Activated T-cell treated with anti-CD3 and anti-CD28 coated beads, Interleukin-2, amount 50 U/mL, for 1 hour (primary cell): ENCODE measurements around the gene TEX44.

Experiments
- DNase-seq: peaks from one replicate; pipeline ENCODE4 v3.0.0-alpha.2; 2020

TEX44 gene

GRCh38 chr2:231611273-231612108 is 18.8 kb downstream of the TEX44 start:
- DNase-seq: peak; percentile 24

- DNase-seq: peak; percentile 23
These were observed 19.4 kb downstream of the TEX44 start for GRCh38 chr2:231612109-231612455.

- DNase-seq: peak; percentile 88
These were observed 20.0 kb downstream of the TEX44 start for GRCh38 chr2:231612456-231613330.

GRCh38 chr2:231613331-231613662 is 20.6 kb downstream of the TEX44 start:
- no peak for DNase-seq

GRCh38 chr2:231613663-231614558 is 21.2 kb downstream of the TEX44 start:
- peak; percentile 73 for DNase-seq

- DNase-seq: no peak
These were observed 21.9 kb downstream of the TEX44 start for GRCh38 chr2:231614559-231615057.

- DNase-seq: peak; percentile 25
These were observed 22.5 kb downstream of the TEX44 start for GRCh38 chr2:231615058-231615671.

- DNase-seq: no peak
These were observed 23.6 kb downstream of the TEX44 start for GRCh38 chr2:231616296-231616695.

GRCh38 chr2:231617059-231617926 is 24.6 kb downstream of the TEX44 start:
- no peak for DNase-seq

GRCh38 chr2:231621051-231621879 is 28.6 kb downstream of the TEX44 start:
- DNase-seq: no peak

GRCh38 chr2:231622963-231623362 is 30.3 kb downstream of the TEX44 start:
- DNase-seq: no peak

GRCh38 chr2:231626449-231626848 is 33.8 kb downstream of the TEX44 start:
- DNase-seq: no peak

- no peak for DNase-seq
These were observed 34.9 kb downstream of the TEX44 start for GRCh38 chr2:231627384-231628120.

- no peak for DNase-seq
These were observed 40.0 kb downstream of the TEX44 start for GRCh38 chr2:231632559-231633142.

- no peak for DNase-seq
These were observed 40.7 kb downstream of the TEX44 start for GRCh38 chr2:231633241-231633976.

- no peak for DNase-seq
These were observed 41.7 kb downstream of the TEX44 start for GRCh38 chr2:231634412-231634811.

GRCh38 chr2:231634951-231635875 is 42.5 kb downstream of the TEX44 start:
- DNase-seq: no peak
